Sigmoid colon (tissue), 7 donors: ENCODE results near the gene EIF1AD. TPM values are rescaled to one million over a fixed set of nuclear protein-coding genes. Genes with fewer than 3 reads are reported as not detected.
"Not testable (repeated sequence)": the region's sequence is repeated elsewhere in the genome, so short reads cannot be mapped to it uniquely, and the experiment has no call there.

Experiments used
- DNase-seq: peaks from one replicate; pipeline ENCODE4 v3.0.0-alpha.2; 2019
- H3K27ac ChIP-seq, 4 donors: fragments of 200-600 bp; sonication (generic); one replicate each; pipeline ENCODE4 v1.5.1; 2016 to 2019; ENCODE audit warnings: mild to moderate bottlenecking in 1 of 4
- H3K27me3 ChIP-seq, 3 donors: fragments of 200-600 bp; sonication (generic); one replicate each; pipeline ENCODE4 v1.5.1; 2019; ENCODE audit warnings: mild to moderate bottlenecking in 1 of 3
- H3K36me3 ChIP-seq, 4 donors: fragments of 200-600 bp; sonication (generic); one replicate each; pipeline ENCODE4 v1.5.1; 2016 to 2019
- H3K4me1 ChIP-seq, 4 donors: fragments of 200-600 bp; sonication (generic); one replicate each; pipeline ENCODE4 v1.5.1; 2017 to 2019
- H3K4me3 ChIP-seq, 4 donors: fragments of 200-600 bp; sonication (generic); one replicate each; pipeline ENCODE4 v1.5.1; 2017 to 2019; ENCODE audit warnings: mild to moderate bottlenecking in 2 of 4, moderate library complexity in 1 of 4
- H3K9me3 ChIP-seq, 4 donors: fragments of 200-600 bp in 3 of 4; sonication (generic) in 3 of 4; one replicate each; pipeline versions ENCODE4 v1.5.1 to v1.6.1; 2013 to 2019
- CTCF ChIP-seq, 4 experiments: fragments of 450-650 bp in 3 of 4; fragments of 200-600 bp in 1 of 4; IDR thresholded peaks; one replicate each; pipeline ENCODE4 v1.5.1; 2016 to 2019; ENCODE audit warnings: antibody characterized with exemption in 4 of 4, mild to moderate bottlenecking in 3 of 4, moderate library complexity in 2 of 4
- EP300 ChIP-seq, 4 donors: sonication (generic); formaldehyde crosslinking; IDR thresholded peaks; one replicate each; pipeline ENCODE4 v1.6.1; 2017; ENCODE audit warnings: antibody characterized with exemption in 4 of 4
- POLR2A ChIP-seq, 2 donors: fragments of 450-650 bp; IDR thresholded peaks; one replicate each; pipeline ENCODE4 v1.6.1; 2016; ENCODE audit warnings: antibody characterized with exemption in 2 of 2, mild to moderate bottlenecking in 2 of 2, moderate library complexity in 2 of 2
- POLR2AphosphoS5 ChIP-seq, 4 donors: sonication (generic); formaldehyde crosslinking; IDR thresholded peaks; one replicate each; pipeline ENCODE4 v1.6.1; 2017; ENCODE audit warnings: antibody characterized with exemption in 4 of 4
- WGBS, 2 donors: extraction: QIAGEN DNeasy Blood & Tissue Kit; methylation state at CpG; one replicate each; pipeline ENCODE4 v1.1.7; 2013; 5-methylcytosine and 5-hydroxymethylcytosine counted together
- intact Hi-C: fragments of 100-400 bp; cut with DNase I; formaldehyde crosslinking; loops from one replicate; pipeline ENCODE4 v1.15.1; 2023
- polyA plus RNA-seq, 3 donors: library from polyadenylated mRNA; stranded (reverse); fragments of 200-250 nt; gene quantifications; one replicate each; pipeline ENCODE4 v1.2.3, GENCODE V29; 2013
- total RNA-seq, 4 donors: library from RNA; depleted of rRNA; stranded (reverse); fragments of >200 nt; gene quantifications; one replicate each; pipeline ENCODE4 v1.1.0, GENCODE V29; 2016
- donor health status: healthy with polysubstance abuse.
- donor health status: Bipolar disorder and iron deficiency.
- donor health status: healthy.

EIF1AD gene
- total and polyA plus RNA-seq, 7 donors, result 13.8 to 26.0 (median 20.4) TPM

GRCh38 chr11:66035653-66036333 is 33.8 kb upstream of the EIF1AD start:
- no peaks in the 10 kb centered on the region for H3K27me3 ChIP-seq
- no peak overlapping the region for H3K4me3 ChIP-seq
- TF ChIP-seq POLR2AphosphoS5 (IDR thresholded peaks at IDR 0.05) (no peak), EP300 (IDR thresholded peaks at IDR 0.05) (no peak), CTCF (IDR thresholded peaks at IDR 0.05) (no peak), POLR2A (IDR thresholded peaks at IDR 0.05) (no peak)
- H3K36me3 ChIP-seq, result no peaks in the 10 kb centered on the region
- 70 to 84% methylated on average over 9 of the region's 9 CpGs for WGBS, 2 donors
- H3K9me3 ChIP-seq, result no peaks in the 10 kb centered on the region
- DNase-seq, result no peak
- intact Hi-C loops, result no loop called here
- no peaks in the 10 kb centered on the region for H3K4me1 ChIP-seq
- no peak overlapping the region for H3K27ac ChIP-seq

GRCh38 chr11:66032957-66033735 is 31.2 kb upstream of the EIF1AD start:
- intact Hi-C loops, result no loop called here
- no peak for DNase-seq
- Histone ChIP-seq H3K4me3 (no peak overlapping the region), H3K27me3 (no peaks in the 10 kb centered on the region), H3K4me1 (no peaks in the 10 kb centered on the region), H3K36me3 (no peaks in the 10 kb centered on the region), H3K27ac (no peak overlapping the region), H3K9me3 (no peaks in the 10 kb centered on the region)
- 76 to 83% methylated on average over 8 of the region's 8 CpGs for WGBS, 2 donors
- TF ChIP-seq POLR2A (IDR thresholded peaks at IDR 0.05) (no peak), CTCF (IDR thresholded peaks at IDR 0.05) (no peak), EP300 (IDR thresholded peaks at IDR 0.05) (no peak), POLR2AphosphoS5 (IDR thresholded peaks at IDR 0.05) (no peak)

GRCh38 chr11:66026017-66026529 is 24.1 kb upstream of the EIF1AD start, which contains the start of gene CATSPER1:
TSS of gene CATSPER1 (minus strand) at chr11:66026479. CDS start at chr11:66026379, 100 bp downstream.
- Histone ChIP-seq H3K9me3 (no peaks in the 10 kb centered on the region), H3K36me3 (no peaks in the 10 kb centered on the region), H3K27ac (no peak within 1 kb of the TSS), H3K4me3 (no peak within 1 kb of the TSS), H3K4me1 (peaks cover 0 to 9% (median 9%) of the 10 kb centered on the region in 4 donors), H3K27me3 (no peaks in the 10 kb centered on the region)
- TF ChIP-seq POLR2A (IDR thresholded peaks at IDR 0.05), result no peak
- no peak for TF ChIP-seq CTCF (IDR thresholded peaks at IDR 0.05)
- no peak for TF ChIP-seq EP300 (IDR thresholded peaks at IDR 0.05)
- TF ChIP-seq POLR2AphosphoS5 (IDR thresholded peaks at IDR 0.05), result no peak
- intact Hi-C loops, result no loop called here
- no peak for DNase-seq
- WGBS, 2 donors, result 88 to 91% methylated on average over 18 of the region's 18 CpGs

GRCh38 chr11:66023186-66023440 is 21.2 kb upstream of the EIF1AD start:
- DNase-seq, H3K4me1 ChIP-seq, intact Hi-C loops, H3K9me3 ChIP-seq, H3K27me3 ChIP-seq, H3K4me3 ChIP-seq, H3K27ac ChIP-seq, H3K36me3 ChIP-seq: not testable (repeated sequence)
- 70 to 87% methylated on average over 5 of the region's 5 CpGs for WGBS, 2 donors

GRCh38 chr11:66022401-66023185 is 20.6 kb upstream of the EIF1AD start:
- intact Hi-C loops, result no loop called here
- WGBS, 2 donors, result 14 to 21% methylated on average over 46 of the region's 46 CpGs
- TF ChIP-seq POLR2AphosphoS5 (IDR thresholded peaks at IDR 0.05) (no peak), POLR2A (IDR thresholded peaks at IDR 0.05) (no peak), CTCF (IDR thresholded peaks at IDR 0.05) (peak; percentile 82 to 95 (median 88))
- H3K9me3 ChIP-seq, result no peaks in the 10 kb centered on the region
- peak; percentile 80 for DNase-seq
- H3K27me3 ChIP-seq, result no peaks in the 10 kb centered on the region
- no peaks in the 10 kb centered on the region for H3K36me3 ChIP-seq
- H3K4me3 ChIP-seq, result peak overlapping the region in 2 of 4 donors; percentile 3 to 16
- no peak overlapping the region for H3K27ac ChIP-seq
- peaks cover 0 to 9% (median 9%) of the 10 kb centered on the region in 4 donors for H3K4me1 ChIP-seq
